Ishikawa (cell line): Measurements from ENCODE around the gene C17orf50.

Experiments used
- EP300 ChIP-seq: IDR thresholded peaks from 2 replicates; pipeline ENCODE4 v1.6.1; 2012; ENCODE audit warnings: borderline replicate concordance
- RAD21 ChIP-seq: IDR thresholded peaks from 2 replicates; pipeline ENCODE4 v1.6.1; 2012; ENCODE audit warnings: low read depth
- TAF1 ChIP-seq: IDR thresholded peaks from 2 replicates; pipeline ENCODE4 v1.6.1; 2012; ENCODE audit warnings: low read depth, mild to moderate bottlenecking

DNA sequence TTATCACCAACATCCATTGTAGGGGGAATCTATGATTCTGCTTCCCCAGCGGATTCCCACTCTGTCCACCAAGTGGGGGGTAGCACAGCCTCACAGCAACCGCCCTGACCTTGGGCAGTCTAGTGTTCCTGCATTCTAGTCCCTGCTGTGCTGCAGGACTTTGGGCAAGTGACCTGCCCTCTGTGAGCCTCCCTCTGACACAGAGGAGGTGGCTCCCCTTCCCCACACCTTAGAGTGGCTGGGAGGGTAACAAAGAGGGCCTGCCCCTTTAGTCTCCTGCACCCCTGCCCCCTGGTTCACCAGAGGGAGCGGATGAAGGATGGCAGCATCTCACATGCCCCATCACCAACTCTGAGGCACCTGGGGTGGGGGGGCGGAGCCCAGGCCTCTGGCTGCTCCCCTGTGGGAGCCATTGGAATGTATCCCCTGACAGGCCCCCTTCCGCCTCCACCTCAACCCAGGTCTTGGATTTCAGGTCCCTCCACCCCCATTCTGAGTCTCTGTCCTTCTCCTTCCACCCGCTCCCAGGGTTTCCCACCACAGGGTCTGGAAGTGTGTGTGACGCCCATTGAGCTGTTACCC, 17.7 kb upstream of the C17orf50 start:
- TF ChIP-seq TAF1 (no peak), RAD21 (no peak), EP300 (no peak)
